ENCODE results near the gene SKP1. TPM values are rescaled to one million over a fixed set of nuclear protein-coding genes. Genes with fewer than 3 reads are reported as not detected.

Gene SKP1
- total RNA-seq, 2 donors from 2014 or later = 343 to 391 TPM

GRCh38 chr5:134128648-134128995, 48.1 kb downstream of the SKP1 start:
- no peak for DNase-seq (ENCODE audit: low spot score)
- H3K36me3 ChIP-seq = no peaks in the 10 kb centered on the region
- H3K27ac ChIP-seq = no peak overlapping the region
- no peak for TF ChIP-seq POLR2A (IDR thresholded peaks at IDR 0.05)
- TF ChIP-seq POLR2AphosphoS5 (IDR thresholded peaks at IDR 0.05) = no peak
- intact Hi-C loops (cut with DNase I) = no loop called here
- peaks cover 11% of the 10 kb centered on the region for H3K4me1 ChIP-seq (replicated peaks)
- H3K4me3 ChIP-seq = no peak overlapping the region
- 55% methylated on average over 5 of the region's 5 CpGs for WGBS
- H3K27me3 ChIP-seq (replicated peaks; ENCODE audit: insufficient read depth) = no peaks in the 10 kb centered on the region
- H3K9me3 ChIP-seq = no peaks in the 10 kb centered on the region

GRCh38 chr5:134127988-134128647, 48.6 kb downstream of the SKP1 start:
- H3K9me3 ChIP-seq = no peaks in the 10 kb centered on the region
- H3K4me1 ChIP-seq (replicated peaks) = peaks cover 11% of the 10 kb centered on the region
- intact Hi-C loops (cut with DNase I) = no loop called here
- DNase-seq (ENCODE audit: low spot score) = no peak
- H3K27me3 ChIP-seq (replicated peaks; ENCODE audit: insufficient read depth) = no peaks in the 10 kb centered on the region
- WGBS = 50% methylated on average over 18 of the region's 18 CpGs
- no peak for TF ChIP-seq POLR2A (IDR thresholded peaks at IDR 0.05)
- no peak for TF ChIP-seq POLR2AphosphoS5 (IDR thresholded peaks at IDR 0.05)
- TF ChIP-seq CTCF (IDR thresholded peaks at IDR 0.05) = no peak
- H3K27ac ChIP-seq = no peak overlapping the region
- H3K36me3 ChIP-seq = no peaks in the 10 kb centered on the region
- H3K4me3 ChIP-seq = no peak overlapping the region

- 38% methylated on average over 15 of the region's 15 CpGs for WGBS
- intact Hi-C loops (cut with DNase I) = no loop called here
- no peak overlapping the region for H3K27ac ChIP-seq
- peak; percentile 29 for DNase-seq (ENCODE audit: low spot score)
- H3K36me3 ChIP-seq = no peaks in the 10 kb centered on the region
- H3K4me3 ChIP-seq = no peak overlapping the region
- no peaks in the 10 kb centered on the region for H3K27me3 ChIP-seq (replicated peaks; ENCODE audit: insufficient read depth)
- TF ChIP-seq POLR2AphosphoS5 (IDR thresholded peaks at IDR 0.05) (no peak), CTCF (IDR thresholded peaks at IDR 0.05) (no peak), POLR2A (IDR thresholded peaks at IDR 0.05) (no peak)
- no peaks in the 10 kb centered on the region for H3K9me3 ChIP-seq
- H3K4me1 ChIP-seq (replicated peaks) = peaks cover 11% of the 10 kb centered on the region
Measured at GRCh38 chr5:134127376-134127861, 49.3 kb downstream of the SKP1 start.

GRCh38 chr5:134125039-134126015, 51.4 kb downstream of the SKP1 start:
- DNase-seq (ENCODE audit: low spot score) = no peak
- TF ChIP-seq CTCF (IDR thresholded peaks at IDR 0.05) (no peak), POLR2AphosphoS5 (IDR thresholded peaks at IDR 0.05) (no peak), POLR2A (IDR thresholded peaks at IDR 0.05) (no peak)
- Histone ChIP-seq H3K27ac (peak overlapping the region; percentile 43 to 64), H3K4me1 (replicated peaks) (peaks cover 11% of the 10 kb centered on the region), H3K4me3 (no peak overlapping the region), H3K36me3 (no peaks in the 10 kb centered on the region), H3K27me3 (replicated peaks; ENCODE audit: insufficient read depth) (no peaks in the 10 kb centered on the region), H3K9me3 (no peaks in the 10 kb centered on the region)
- intact Hi-C loops (cut with DNase I) = no loop called here
- WGBS = 40% methylated on average over 13 of the region's 14 CpGs

GRCh38 chr5:134124289-134125038, 52.3 kb downstream of the SKP1 start:
- no peak for DNase-seq (ENCODE audit: low spot score)
- TF ChIP-seq POLR2A (IDR thresholded peaks at IDR 0.05) (no peak), POLR2AphosphoS5 (IDR thresholded peaks at IDR 0.05) (no peak), CTCF (IDR thresholded peaks at IDR 0.05) (no peak)

More at GRCh38 chr5:134124289-134125038, 52.3 kb downstream of the SKP1 start:
- intact Hi-C loops (cut with DNase I) = no loop called here
- H3K9me3 ChIP-seq = no peaks in the 10 kb centered on the region
- H3K36me3 ChIP-seq = no peaks in the 10 kb centered on the region
- H3K27me3 ChIP-seq (replicated peaks; ENCODE audit: insufficient read depth) = no peaks in the 10 kb centered on the region
- H3K27ac ChIP-seq = no peak overlapping the region
- WGBS = 80% methylated on average over 8 of the region's 8 CpGs
- H3K4me1 ChIP-seq (replicated peaks) = peaks cover 11% of the 10 kb centered on the region
- H3K4me3 ChIP-seq = no peak overlapping the region
